Neural crest cell (in vitro differentiated cells): ENCODE results near the gene UBE2Z. TPM values are rescaled to one million over a fixed set of nuclear protein-coding genes. Genes with fewer than 3 reads are reported as not detected.
A peak's percentile ranks its signal among the peaks of the same experiment; 100 is the strongest.

Experiments used
- DNase-seq: peaks from one replicate; pipeline ENCODE4 v3.0.0; 2021; ENCODE audit warnings: low read depth, mixed read lengths, low spot score
- H3K27ac Mint-ChIP-seq: one replicate; pipeline ENCODE4 v1.8.0; 2021; ENCODE audit warnings: mild to moderate bottlenecking, mixed read lengths; ENCODE audit not compliant: unreplicated experiment
- H3K27me3 Mint-ChIP-seq: 2 replicates; pipeline ENCODE4 v1.8.0; 2021; ENCODE audit warnings: low read depth, mild to moderate bottlenecking, mixed read lengths
- H3K36me3 Mint-ChIP-seq: 2 replicates; pipeline ENCODE4 v1.8.0; 2021; ENCODE audit warnings: low read depth, mild to moderate bottlenecking, mixed read lengths
- H3K4me1 Mint-ChIP-seq: 2 replicates; pipeline ENCODE4 v1.8.0; 2021; ENCODE audit warnings: mixed read lengths
- H3K4me3 Mint-ChIP-seq: one replicate; pipeline ENCODE4 v1.8.0; 2021; ENCODE audit warnings: mild to moderate bottlenecking, mixed read lengths
- H3K9me3 Mint-ChIP-seq: 2 replicates; pipeline ENCODE4 v1.8.0; 2021; ENCODE audit warnings: mixed read lengths
- CTCF ChIP-seq: fragments of 200-600 bp; sonication (generic); conservative IDR thresholded peaks from 2 replicates; pipeline ENCODE4 v1.5.0; 2021; ENCODE audit warnings: antibody characterized with exemption, mild to moderate bottlenecking
- total RNA-seq: library from RNA; stranded (reverse); gene quantifications from 2 replicates; pipeline ENCODE4 v1.2.1, GENCODE V29; 2021

Gene UBE2Z
- total RNA-seq, 1 donor from 2014 or later, result 56.8 TPM

DNA sequence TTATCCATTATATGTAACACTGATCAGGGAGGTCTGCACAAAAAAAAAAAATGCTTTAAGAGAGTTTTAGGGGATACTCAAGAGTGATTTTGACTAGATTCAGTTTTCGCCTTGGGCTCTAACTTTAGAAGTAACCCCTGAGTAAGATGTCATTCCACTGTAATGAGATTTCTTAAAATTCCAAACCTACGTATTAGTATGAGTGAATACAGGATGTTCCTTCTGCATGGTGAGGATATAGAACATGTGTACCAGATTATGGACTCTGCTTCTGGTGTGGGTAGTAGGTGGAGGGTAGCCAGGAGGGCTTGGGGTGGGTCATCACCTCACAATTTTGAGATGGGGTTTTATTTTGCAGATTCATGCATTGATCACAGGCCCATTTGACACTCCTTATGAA lies 4.3 kb downstream of the UBE2Z start:
- Mint-ChIP-seq H3K36me3 (peaks cover 18% of the 10 kb centered on the region), H3K9me3 (no peaks in the 10 kb centered on the region), H3K4me3 (peak overlapping the region; percentile 31), H3K4me1 (peaks cover 54% of the 10 kb centered on the region), H3K27ac (no peak overlapping the region), H3K27me3 (no peaks in the 10 kb centered on the region)
- no peak for TF ChIP-seq CTCF
- DNase-seq, result no peak

- H3K36me3 Mint-ChIP-seq, result peaks cover 18% of the 10 kb centered on the region
- no peak for DNase-seq
- H3K27ac Mint-ChIP-seq, result no peak overlapping the region
- peaks cover 28% of the 10 kb centered on the region for H3K4me1 Mint-ChIP-seq
- H3K27me3 Mint-ChIP-seq, result no peaks in the 10 kb centered on the region
- no peaks in the 10 kb centered on the region for H3K9me3 Mint-ChIP-seq
- H3K4me3 Mint-ChIP-seq, result no peak overlapping the region
- no peak for TF ChIP-seq CTCF
Measured at GRCh38 chr17:48915459-48916282, 7.5 kb downstream of the UBE2Z start.

DNA sequence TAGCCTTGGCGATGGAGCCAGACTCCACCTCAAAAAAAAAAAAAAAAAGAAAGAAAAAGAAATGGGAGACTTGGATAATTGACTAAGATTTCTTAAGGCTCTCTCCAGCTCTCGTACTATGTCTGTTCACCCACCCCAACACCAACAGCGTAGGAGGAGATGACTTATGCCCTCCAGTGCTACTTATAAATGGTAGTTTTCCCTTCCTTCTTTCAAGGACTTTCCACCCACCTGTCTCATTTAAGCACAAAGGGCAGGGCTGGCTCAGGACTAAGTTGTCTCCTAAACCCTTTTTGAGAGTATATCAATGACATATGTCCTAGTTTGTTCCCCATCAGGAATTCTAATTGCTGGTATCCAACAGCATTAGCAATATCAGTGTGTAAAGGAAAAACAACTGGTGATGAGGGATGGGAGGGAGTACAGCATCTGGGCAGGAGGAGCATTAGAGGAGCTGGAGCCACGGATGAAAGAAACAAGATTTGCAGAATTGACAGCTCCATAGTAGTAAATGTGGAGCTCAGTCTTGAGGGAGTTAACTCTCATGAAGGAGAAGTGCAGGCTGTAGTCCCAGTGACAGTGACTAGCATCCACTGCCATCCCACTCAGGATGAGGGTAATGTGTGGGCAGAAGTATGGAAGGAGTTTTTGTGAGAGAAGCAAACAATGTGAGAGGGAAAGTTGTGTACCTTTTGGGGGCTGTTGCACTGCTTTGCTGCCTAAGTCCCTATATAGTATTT lies 17.2 kb downstream of the UBE2Z start:
- H3K36me3 Mint-ChIP-seq, result peaks cover 33% of the 10 kb centered on the region
- H3K27ac Mint-ChIP-seq, result no peak overlapping the region

GRCh38 chr17:48925991-48926342 lies 17.8 kb downstream of the UBE2Z start:
- peak overlapping the region; percentile 10 for H3K4me3 Mint-ChIP-seq
- H3K36me3 Mint-ChIP-seq, result peaks cover 31% of the 10 kb centered on the region

More for the DNA sequence above, 17.2 kb downstream of the UBE2Z start:
- no peaks in the 10 kb centered on the region for H3K4me1 Mint-ChIP-seq
- no peaks in the 10 kb centered on the region for H3K27me3 Mint-ChIP-seq
- TF ChIP-seq CTCF, result no peak
- peak overlapping the region; percentile 10 for H3K4me3 Mint-ChIP-seq
- H3K9me3 Mint-ChIP-seq, result no peaks in the 10 kb centered on the region
- DNase-seq, result no peak

More at GRCh38 chr17:48925991-48926342, 17.8 kb downstream of the UBE2Z start:
- H3K4me1 Mint-ChIP-seq, result no peaks in the 10 kb centered on the region
- H3K27ac Mint-ChIP-seq, result no peak overlapping the region
- H3K9me3 Mint-ChIP-seq, result no peaks in the 10 kb centered on the region
- TF ChIP-seq CTCF, result no peak
- H3K27me3 Mint-ChIP-seq, result no peaks in the 10 kb centered on the region
- no peak for DNase-seq
